Measurements from ENCODE around the gene ATP10A. TPM values are rescaled to one million over a fixed set of nuclear protein-coding genes. Genes with fewer than 3 reads are reported as not detected.

Gene ATP10A
- total and polyA plus RNA-seq, 8 donors, result 1.5 to 15.2 (median 3.2) TPM

GRCh38 chr15:25880411-25880810, 17.3 kb upstream of the ATP10A start:
- no peaks in the 10 kb centered on the region for H3K27me3 ChIP-seq
- no peak for DNase-seq
- intact Hi-C loops (cut with DNase I; ENCODE audit: low total_unique reads), result no loop called here
- 77 to 100% (median 87%) methylated on average over 1 of the region's 1 CpG for WGBS, 5 donors
- H3K9me3 ChIP-seq, result no peaks in the 10 kb centered on the region
- H3K4me1 ChIP-seq, result peaks cover 0 to 12% (median 6%) of the 10 kb centered on the region in 4 donors
- H3K27ac ChIP-seq, result no peak overlapping the region
- TF ChIP-seq CTCF (IDR thresholded peaks at IDR 0.05) (no peak), POLR2AphosphoS5 (IDR thresholded peaks at IDR 0.05) (no peak), POLR2A (IDR thresholded peaks at IDR 0.05) (no peak), EP300 (IDR thresholded peaks at IDR 0.05) (no peak)
- H3K4me3 ChIP-seq, result no peak overlapping the region
- H3K36me3 ChIP-seq, result no peaks in the 10 kb centered on the region

- intact Hi-C loops (cut with DNase I; ENCODE audit: low total_unique reads), result no loop called here
- WGBS, 5 donors, result 86 to 93% (median 90%) methylated on average over 4 of the region's 4 CpGs
- TF ChIP-seq POLR2A (IDR thresholded peaks at IDR 0.05), result no peak
- no peak for TF ChIP-seq EP300 (IDR thresholded peaks at IDR 0.05)
- no peak for TF ChIP-seq POLR2AphosphoS5 (IDR thresholded peaks at IDR 0.05)
- no peak for TF ChIP-seq CTCF (IDR thresholded peaks at IDR 0.05)
- no peaks in the 10 kb centered on the region for H3K36me3 ChIP-seq
- no peak for DNase-seq
- no peak overlapping the region for H3K4me3 ChIP-seq
- H3K27me3 ChIP-seq, result no peaks in the 10 kb centered on the region
- no peak overlapping the region for H3K27ac ChIP-seq
- H3K4me1 ChIP-seq, result peaks cover 0 to 8% (median 4%) of the 10 kb centered on the region in 4 donors
- no peaks in the 10 kb centered on the region for H3K9me3 ChIP-seq
Observed at GRCh38 chr15:25879438-25879837, 16.3 kb upstream of the ATP10A start.

- Histone ChIP-seq H3K4me1 (no peaks in the 10 kb centered on the region), H3K9me3 (no peaks in the 10 kb centered on the region), H3K36me3 (no peaks in the 10 kb centered on the region), H3K4me3 (no peak overlapping the region), H3K27me3 (no peaks in the 10 kb centered on the region), H3K27ac (no peak overlapping the region)
- intact Hi-C loops (cut with DNase I; ENCODE audit: low total_unique reads), result no loop called here
- no peak for TF ChIP-seq POLR2AphosphoS5 (IDR thresholded peaks at IDR 0.05)
- WGBS, 5 donors, result 73 to 86% (median 75%) methylated on average over 7 of the region's 7 CpGs
- DNase-seq, result no peak
Observed at GRCh38 chr15:25877681-25878080, 14.6 kb upstream of the ATP10A start.

GRCh38 chr15:25876231-25877140, 13.4 kb upstream of the ATP10A start:
- Histone ChIP-seq H3K9me3 (no peaks in the 10 kb centered on the region), H3K27ac (no peak overlapping the region)
- 61 to 71% (median 67%) methylated on average over 18 of the region's 18 CpGs for WGBS, 5 donors

More at GRCh38 chr15:25876231-25877140, 13.4 kb upstream of the ATP10A start:
- no peaks in the 10 kb centered on the region for H3K27me3 ChIP-seq
- DNase-seq, result no peak
- H3K4me3 ChIP-seq, result no peak overlapping the region
- TF ChIP-seq POLR2AphosphoS5 (IDR thresholded peaks at IDR 0.05) (no peak), CTCF (IDR thresholded peaks at IDR 0.05) (no peak), POLR2A (IDR thresholded peaks at IDR 0.05) (no peak), EP300 (IDR thresholded peaks at IDR 0.05) (no peak)
- intact Hi-C loops (cut with DNase I; ENCODE audit: low total_unique reads), result no loop called here
- no peaks in the 10 kb centered on the region for H3K36me3 ChIP-seq
- H3K4me1 ChIP-seq, result no peaks in the 10 kb centered on the region

All from stomach (tissue), 9 donors.